GM18867 (cell line): ENCODE results near the gene HPCAL4.

ENCODE experiments used
- ATAC-seq: cut with Tn5 transposase; IDR thresholded peaks from one replicate; pipeline ENCODE4 v1.9.1; 2021; ENCODE audit warnings: mild to moderate bottlenecking, moderate library complexity; ENCODE audit not compliant: unreplicated experiment

The HPCAL4 gene

DNA sequence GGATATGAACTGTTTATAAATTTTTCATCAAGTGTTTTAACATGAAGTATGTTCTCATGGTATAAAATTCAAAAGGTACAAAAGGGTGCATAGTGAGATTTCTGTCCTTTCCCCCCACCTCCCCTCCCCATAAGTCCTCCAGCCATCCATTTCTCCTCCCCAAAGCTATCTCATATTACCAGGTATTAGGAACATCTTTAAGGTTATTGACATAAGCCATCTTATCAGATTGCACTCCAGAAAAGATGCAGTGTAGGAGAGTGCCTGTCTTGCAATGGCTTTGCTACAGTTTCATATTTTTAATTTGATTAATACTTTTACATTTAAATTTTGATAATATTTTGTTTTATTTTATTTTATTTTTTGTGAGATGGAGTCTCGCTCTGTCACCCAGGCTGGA lies 13.5 kb upstream of the HPCAL4 start:
- ATAC-seq = no peak

DNA sequence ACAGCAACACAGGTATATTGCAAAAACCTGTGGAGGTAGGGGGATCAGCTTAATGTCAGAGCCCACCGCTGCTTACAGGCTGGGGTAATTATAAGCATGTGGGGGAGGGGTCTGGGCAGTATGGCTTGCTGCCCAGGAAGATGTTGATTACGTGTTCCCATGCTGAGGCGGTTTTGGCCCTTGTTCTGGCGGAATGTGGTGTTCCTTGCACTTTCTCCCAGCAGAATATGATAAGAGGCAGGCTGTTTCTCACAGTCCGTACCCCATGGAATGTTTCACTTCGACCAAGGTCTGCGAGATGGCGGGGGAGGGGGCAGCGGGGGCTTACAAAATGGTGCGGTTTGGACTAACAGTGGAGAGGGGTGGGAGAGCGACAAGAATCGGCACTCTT lies 9.8 kb upstream of the HPCAL4 start:
- ATAC-seq = no peak

DNA sequence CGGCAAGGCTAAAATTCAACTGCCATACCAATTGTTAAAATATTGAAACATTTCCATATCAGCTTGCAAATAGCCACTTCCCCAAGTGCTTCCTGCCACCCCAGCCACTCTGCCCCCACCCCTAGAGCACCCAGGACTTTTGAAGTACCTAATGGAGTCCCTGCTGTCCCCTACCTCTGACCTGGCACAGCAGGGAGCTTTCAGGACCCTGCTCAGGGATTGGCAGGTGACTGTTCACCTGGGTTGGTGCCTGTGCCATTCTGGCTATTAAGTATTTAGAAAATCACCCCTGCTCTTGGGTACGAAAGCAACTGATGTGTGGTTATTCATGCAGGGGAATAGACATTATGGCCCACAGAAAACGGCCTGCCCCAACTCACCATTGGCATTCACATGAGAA lies 9.1 kb upstream of the HPCAL4 start:
- ATAC-seq = no peak

DNA sequence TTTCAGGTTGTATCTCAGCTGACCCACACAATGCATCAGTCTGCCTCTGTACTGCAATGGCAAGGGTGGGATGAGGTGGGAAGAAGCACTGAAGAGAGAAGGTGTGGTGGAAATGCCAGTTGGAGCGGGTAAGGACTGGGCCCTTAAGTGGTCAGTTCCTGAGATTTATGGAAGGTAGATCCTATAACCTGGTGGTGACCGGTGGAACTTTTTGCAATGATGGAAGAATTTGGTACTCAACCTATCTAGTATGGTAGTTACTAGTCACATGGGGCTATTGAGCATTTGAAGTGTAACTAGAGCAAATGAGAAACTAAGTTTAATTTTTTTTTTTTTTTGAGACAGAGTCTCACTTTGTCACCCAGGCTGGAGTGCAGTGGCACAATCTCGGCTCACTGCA lies 8.2 kb upstream of the HPCAL4 start:
- ATAC-seq = no peak

DNA sequence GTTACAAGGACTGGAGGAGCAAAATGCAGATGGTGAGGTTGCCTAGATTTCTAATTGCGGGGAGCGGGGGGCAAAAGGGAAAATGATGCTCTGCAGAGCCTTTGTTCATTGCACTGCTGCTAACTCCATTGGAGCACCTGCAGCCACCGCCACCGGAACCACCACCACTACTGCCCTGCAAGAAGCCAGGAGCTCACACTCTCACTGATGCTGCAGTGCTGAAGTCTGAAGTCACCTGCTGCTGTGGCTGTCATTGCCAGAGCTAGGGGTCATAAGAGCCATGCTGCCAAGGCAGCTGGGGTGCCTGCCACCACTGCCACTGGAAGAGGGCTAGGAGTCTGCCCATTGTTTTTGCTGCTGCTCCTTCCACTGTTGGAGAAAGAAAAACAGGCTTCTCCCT lies 7.3 kb upstream of the HPCAL4 start:
- ATAC-seq = no peak

DNA sequence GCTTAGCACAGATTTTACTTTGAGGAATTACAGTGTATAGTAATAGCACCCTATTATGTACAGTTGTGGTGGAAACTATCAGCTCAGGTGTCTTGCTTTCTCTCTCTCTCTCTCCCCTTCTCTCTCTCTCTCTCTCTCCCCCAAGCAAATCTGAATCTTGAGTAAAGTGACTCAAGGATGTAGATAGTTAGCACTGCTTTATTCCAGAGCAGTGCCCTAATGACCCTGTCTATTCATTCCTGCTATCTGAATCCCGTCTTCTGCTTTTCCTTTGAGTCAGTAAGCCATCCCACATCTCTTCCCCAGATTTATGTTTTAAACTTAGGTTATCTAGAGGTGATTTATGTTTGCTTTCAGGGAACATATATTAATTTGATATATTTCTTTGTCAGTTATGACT lies 5.2 kb upstream of the HPCAL4 start:
- ATAC-seq = no peak

DNA sequence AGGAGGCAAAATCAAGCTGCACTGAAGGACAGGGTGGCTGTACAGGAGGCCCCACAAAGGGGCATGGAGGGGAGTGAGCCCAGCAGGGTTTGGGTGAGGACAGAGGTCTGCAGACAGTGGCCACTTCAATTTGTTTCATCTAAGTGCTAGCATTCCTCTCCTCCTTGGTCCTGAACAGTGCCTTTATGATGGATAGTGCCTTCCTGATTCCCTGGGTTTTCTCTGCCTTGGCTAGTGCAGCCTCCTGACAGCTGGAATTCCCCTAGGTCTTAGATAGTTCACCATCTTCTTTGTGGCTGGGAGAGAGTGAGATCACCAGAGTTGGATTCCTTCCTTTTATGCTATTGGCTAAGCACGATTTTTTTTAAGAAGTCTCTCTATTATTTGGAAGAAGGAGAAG lies 3.8 kb upstream of the HPCAL4 start:
- no peak for ATAC-seq

DNA sequence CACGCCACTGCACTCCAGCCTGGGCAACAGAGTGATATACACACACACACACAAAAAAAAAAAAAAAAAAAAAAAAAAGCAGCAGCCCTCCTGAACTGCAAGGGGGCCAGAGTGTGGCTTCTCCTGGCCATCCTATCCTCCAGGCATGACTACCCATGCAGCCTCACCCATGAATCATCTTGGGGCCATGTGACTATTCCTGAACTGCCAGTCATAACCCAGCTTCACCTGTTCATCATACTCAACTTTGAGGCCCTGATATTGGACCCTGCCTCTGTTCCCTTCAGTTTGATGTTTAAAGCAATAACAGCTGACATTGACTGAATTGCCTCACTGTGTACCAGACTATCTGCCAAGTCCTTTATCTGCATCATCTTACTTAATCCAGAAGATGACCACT lies 2.8 kb upstream of the HPCAL4 start:
- ATAC-seq = no peak

DNA sequence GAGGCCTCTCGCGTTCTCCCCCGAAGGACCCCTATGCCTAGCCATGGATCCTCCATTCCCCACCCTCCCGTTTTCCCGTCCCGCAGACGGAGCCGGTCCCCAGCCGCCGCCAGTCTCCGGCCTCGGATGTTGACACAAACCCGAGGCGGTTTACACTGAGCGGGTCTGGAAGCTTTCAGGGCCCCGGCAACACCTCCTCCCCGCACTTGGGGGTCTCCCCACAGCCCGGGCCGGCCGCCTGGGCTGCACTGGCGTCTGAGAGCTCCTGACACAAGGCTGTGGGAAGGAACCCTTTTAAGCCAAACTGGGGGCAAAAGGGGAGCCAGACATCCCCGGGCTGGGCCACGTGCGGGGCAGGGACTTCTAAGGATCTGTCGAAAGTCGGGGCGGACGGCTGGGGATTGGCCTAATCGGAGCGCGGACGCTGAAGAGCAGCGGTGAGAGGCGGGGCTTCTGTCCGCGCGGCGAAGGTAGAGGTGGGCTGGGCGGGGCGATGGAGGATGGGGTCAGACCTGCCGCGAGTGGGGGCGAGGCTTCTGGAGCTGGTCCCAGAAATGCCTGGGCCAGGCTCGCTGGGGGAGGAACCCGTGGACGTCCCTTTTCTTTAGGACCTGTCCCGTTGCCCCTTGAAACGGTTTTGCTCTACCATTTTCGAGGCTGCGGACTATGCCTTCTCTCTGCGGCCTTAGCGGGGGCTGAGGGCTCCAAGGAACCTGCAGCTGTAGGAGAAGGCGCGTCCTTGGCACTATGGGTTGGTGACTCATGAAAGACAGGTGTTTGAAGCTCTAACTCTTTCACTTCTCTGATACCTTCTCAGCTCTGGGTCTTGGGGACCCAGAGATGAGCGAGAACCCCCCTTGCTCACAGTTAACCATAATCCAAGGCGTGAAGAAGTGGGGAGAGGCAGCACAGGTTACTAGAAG lies 1.2 kb upstream of the HPCAL4 start:
- ATAC-seq = no peak

DNA sequence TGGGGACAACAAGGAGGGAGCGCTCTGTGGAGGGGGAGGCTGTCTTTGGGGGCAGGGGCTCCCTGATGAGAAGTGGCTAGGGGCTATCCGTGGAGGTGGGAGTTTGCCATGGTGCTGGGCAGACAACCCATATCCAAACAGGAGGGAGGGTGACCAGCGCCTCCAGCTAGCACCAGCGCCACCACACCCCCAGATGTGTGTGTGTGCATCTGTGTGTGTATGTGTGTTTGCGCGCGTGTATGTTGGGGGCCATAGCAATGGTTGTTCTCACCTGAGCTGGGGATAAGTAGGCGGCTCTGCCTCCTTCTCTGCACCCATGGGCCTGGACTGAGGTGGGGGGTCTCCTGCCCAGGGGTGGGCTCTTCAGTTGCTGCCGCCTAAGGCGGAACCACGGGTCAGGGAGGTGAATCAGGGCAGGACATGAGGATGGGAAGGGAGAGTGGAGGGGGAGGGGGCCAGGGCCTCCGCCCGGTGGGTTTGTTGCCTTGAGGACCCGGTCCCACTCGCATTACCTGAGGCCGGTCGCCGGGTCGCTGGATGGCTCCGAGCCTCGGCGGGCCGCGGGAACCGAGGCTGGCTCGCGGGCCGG lies 345 bp downstream of the HPCAL4 start:
- no peak for ATAC-seq

DNA sequence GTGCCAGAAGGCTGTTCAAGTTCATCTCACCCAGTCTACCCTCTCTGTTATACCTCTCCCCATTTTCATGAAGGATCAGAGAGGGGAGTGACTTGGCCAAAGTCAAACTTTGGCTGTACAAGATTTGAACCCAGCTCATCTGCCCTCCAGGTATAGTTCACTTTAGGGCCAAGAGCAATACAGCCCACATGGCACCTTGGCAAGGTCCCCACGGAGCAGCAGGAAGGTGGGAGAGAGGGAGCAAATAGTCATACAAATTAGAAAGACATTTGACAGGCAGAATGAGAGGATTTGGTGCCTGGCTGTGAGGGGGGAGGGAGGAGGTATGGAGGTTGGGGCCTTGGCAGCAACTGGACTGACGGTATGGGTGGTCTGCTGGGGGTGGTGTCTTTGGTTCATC lies 1.0 kb downstream of the HPCAL4 start:
- ATAC-seq = no peak

DNA sequence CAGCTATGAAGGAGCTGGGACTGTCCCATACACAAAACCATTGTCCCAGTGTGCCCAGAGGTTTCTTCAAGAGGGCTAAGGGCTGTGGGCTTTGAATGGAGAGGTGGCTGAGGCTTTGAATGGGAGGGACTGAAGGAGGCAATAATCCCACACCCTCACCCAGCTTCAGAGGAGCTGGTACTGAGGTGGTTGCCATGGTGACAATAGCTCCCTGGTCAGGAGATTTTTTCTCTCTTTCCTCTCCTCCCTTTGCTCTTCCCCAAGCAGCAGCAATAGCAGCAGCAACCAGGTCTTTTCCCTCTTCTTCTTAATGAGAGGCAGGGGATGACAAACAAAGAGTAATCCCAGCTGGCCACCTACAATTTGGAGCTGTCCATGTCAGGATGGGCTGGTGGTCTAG lies 1.6 kb downstream of the HPCAL4 start:
- no peak for ATAC-seq

DNA sequence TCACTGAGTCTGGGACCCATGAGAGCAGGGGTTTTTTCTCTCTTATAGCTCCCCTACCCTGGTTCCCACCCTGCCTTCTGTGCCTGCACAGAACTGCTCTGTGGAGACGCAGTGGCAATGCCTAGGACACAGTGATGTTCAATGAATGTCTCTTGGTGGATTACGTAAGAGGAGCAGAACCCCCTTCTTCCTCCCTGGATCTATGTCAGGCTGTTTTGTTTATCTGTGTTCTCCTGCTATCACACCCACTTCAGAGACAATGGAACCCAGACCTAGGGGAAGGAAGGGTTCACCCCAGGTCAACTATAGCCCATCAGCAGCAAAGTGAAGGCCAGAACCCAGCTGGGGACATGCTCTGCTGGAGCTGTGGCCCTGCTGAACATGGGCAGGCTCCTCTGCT lies 2.0 kb downstream of the HPCAL4 start:
- ATAC-seq = no peak

DNA sequence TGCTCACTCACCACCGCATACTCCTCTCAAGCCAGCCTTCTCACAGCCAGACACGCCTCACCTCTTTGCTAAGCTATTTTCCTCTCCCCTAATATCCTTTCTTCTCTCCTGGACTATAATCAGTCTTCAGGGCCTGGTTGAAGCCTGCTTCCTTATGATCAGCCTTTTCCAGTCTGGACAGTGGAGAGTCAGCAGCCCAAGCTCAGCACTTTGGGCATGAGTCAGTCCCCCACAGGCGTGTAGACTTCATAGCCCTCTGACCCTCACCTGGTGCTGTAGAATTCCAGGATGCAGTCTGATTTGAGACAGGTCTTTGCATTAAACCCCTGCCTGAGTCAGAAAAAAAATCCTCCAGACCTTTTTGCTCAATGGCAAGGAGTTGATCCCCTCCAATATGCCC lies 2.5 kb downstream of the HPCAL4 start:
- no peak for ATAC-seq

DNA sequence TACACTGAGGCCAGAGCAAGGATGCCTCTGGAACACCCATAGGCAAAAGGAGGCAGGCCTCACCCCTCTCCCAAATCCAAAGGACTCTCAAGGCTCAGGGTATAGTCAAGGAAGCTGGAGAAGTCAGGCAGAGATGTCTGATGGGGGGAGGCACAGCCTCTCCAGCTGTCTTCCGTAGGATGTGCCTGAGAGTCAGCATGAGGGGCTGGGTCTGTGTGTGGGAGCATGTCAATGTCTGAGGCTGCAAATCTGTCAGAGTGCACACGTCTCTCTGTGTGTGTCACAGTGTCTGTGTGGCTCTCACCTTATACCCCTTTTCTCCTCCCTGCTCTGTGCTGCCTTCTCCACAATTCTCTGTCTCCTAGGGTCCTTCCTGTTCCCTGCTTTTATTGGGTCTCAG lies 4.0 kb downstream of the HPCAL4 start:
- ATAC-seq = no peak

DNA sequence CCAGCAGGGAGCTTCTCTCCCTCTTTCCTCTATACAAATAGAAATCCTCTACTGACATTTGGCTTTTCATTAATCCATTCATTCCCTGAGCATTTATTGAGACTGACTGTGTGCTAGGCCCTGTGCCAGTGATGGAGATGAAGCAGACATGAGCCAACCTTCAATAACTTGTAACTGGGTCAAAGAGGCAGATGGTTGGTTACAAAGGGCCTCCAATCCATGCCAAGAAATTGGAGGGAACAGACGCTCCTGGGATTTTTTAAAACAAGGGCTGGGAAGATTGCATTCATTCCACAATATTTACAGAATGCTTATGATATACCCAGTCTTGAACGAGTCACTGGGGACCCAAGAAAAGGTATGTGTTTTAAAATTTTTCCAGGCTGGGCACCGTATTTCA lies 6.2 kb downstream of the HPCAL4 start:
- no peak for ATAC-seq

DNA sequence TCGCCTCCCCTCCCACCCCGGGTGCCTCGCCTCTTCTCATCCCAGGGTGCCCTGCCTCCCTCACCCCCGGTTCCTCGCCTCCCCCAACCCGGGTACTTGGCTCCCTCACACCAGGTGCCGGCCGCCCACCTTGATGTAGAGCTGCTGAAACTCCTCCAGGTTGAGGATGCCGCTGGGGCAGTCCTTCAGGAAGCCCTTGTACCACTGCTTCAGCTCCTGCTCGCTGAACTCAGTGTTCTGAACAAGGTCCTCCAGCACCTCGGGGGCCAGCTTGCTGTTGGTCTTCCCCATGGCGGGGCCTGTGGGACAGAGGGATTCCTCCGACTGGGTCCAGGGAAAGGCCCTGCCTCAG lies 6.9 kb downstream of the HPCAL4 start:
- ATAC-seq = no peak

DNA sequence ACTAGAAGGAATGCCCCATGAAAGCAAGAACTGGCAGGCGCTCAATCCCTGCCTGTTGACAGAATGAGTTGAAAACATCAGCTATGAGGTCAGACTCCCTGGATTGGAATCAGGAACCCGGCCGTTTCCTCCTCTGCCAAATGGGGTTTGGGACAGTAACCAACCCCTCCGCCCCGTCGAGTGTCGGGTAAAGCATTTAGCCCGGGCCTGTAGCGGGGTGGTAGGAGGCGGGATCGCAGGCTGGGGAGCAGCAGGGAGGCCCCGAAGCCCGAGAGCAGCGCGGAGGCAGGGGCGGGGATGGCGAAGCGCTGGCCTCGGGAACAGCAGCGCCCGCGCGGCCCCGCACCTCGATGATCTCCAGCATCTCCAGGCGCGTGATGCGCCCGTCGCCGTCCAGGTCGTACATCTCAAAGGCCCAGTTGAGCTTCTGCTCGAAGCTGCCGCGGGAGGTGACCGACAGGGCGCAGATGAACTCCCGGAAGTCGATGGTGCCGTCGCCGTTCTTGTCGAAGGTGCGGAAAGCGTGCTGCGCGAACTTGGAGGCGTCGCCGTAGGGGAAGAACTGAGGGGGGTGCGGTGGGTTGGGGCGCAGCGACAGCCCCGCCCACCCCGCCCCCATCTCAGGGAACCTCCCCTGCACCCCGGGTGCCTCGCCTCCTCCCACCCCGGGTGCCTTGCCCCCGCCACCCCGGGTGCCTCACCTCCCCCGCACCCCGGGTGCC lies 7.5 kb downstream of the HPCAL4 start:
- no peak for ATAC-seq

DNA sequence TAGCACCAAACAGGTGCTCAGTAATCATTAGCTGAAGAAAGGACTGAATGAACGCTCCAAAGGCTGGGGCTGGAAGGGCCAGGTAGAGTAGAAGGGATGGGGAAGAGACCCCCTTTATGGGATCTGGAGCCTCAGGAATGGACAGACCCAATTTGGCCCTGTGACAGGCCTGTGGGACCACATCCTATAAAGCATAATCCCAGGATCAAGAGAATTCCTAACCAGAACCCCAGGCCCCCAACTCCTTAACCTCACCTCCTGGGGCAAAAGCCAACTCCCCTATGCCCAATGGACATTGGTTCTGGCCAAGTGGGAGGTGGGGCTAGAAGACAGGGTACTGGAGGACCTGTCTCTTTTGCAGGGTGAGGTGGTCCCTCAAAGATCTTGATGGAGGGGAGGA lies 9.2 kb downstream of the HPCAL4 start:
- ATAC-seq = no peak

DNA sequence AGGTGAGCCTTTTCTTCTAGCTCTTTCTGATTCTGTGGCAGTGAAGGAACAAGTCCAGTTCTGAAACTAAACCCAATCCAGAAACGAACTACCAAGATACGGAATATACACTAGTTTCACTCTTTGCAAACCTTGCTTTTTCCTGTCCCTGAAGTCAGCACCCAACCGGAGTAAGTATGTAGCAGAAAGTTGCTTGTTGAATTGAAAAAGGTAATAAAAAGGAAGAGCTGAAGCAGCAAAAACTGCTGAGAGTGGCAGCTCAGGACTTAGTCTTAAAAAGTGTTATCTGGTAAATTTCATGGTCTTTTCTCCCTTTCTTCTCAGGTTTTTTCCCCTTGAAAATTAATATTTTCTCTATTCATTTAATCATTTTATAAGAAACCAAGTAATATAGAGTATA lies 9.9 kb downstream of the HPCAL4 start:
- ATAC-seq = no peak

DNA sequence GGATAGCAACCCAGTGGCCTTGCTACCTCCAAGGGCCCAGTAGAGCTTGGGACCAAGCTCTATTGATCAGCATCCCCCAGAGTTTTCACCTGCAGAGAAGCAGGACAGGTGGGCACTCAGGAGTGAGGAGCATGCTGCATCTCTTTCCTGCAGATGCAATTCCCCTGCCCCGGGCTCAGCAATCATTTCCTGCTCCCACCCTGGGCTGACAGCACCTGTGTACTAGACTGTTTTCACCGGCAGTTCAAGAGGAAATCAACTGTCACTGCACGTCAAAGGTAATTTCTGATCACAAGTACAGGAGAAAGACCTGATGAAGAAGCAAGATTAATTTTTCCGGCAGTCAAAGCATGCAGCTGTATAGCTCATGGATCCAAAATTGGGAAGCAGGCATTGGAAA lies 10.5 kb downstream of the HPCAL4 start:
- ATAC-seq = no peak

DNA sequence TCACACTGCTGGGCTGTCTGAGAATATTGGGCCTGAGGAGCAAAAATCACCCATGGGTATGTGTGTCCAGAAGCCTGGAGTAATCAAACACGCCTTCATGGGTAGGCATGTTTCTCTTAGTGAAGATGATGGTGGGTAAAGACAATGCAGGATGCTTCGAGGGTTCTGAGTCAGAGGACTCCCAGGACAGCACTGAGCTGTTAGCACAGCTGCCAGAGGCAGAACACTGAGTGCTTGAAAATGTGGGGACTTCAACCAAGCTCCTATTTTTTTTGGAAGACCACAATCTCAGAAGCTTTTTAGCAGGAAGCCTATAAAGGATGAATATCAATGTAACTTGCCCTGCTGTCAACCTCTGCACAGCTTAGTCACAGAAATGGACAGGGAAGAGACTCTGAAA lies 11.4 kb downstream of the HPCAL4 start:
- ATAC-seq = no peak
